BLaER1 (cell line): Measurements from ENCODE around the gene ADGRD1.

Source experiments
- H3K27ac ChIP-seq: shearing (Covaris generic); formaldehyde crosslinking; 2 replicates; pipeline ENCODE4 v1.8.1; 2022
- H3K27me3 ChIP-seq: shearing (Covaris generic); formaldehyde crosslinking; 2 replicates; pipeline ENCODE4 v1.8.1; 2022
- H3K36me3 ChIP-seq: shearing (Covaris generic); formaldehyde crosslinking; 2 replicates; pipeline ENCODE4 v1.8.1; 2022
- H3K4me1 ChIP-seq: shearing (Covaris generic); formaldehyde crosslinking; 2 replicates; pipeline ENCODE4 v1.8.1; 2022
- H3K4me2 ChIP-seq: shearing (Covaris generic); formaldehyde crosslinking; 2 replicates; pipeline ENCODE4 v1.8.1; 2022
- H3K4me3 ChIP-seq: shearing (Covaris generic); formaldehyde crosslinking; 2 replicates; pipeline ENCODE4 v1.8.1; 2022
- H3K9ac ChIP-seq: shearing (Covaris generic); formaldehyde crosslinking; 2 replicates; pipeline ENCODE4 v1.8.1; 2022
- H3K9me3 ChIP-seq: shearing (Covaris generic); formaldehyde crosslinking; 2 replicates; pipeline ENCODE4 v1.8.1; 2022
- H4K20me1 ChIP-seq: shearing (Covaris generic); formaldehyde crosslinking; 2 replicates; pipeline ENCODE4 v1.8.1; 2022
- Cebpa-rat ChIP-seq: shearing (Covaris generic); IDR thresholded peaks from 2 replicates; pipeline ENCODE4 v1.8.1; 2022

Gene ADGRD1

DNA sequence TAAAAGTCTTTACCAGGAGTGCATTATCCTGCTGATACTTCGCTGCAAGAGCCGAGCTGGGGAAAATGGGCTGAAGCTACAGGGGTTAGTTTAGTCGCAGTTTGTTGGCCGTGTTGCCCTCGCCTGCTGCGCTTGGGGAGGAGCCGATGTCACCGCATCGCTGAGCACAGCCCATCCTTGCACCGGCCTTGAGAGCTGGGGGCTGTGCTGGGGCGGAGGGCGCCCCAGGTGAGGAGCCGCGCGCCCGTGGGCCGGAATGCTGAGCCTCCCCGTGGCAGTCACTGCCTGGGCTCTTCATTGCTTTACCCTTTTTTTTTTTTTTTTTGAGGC, 50.0 kb downstream of the ADGRD1 start:
- H3K9me3 ChIP-seq = peaks cover 13% of the 10 kb centered on the region; the same call in 1 of the 2 replicates
- TF ChIP-seq Cebpa-rat = no peak
- H3K36me3 ChIP-seq = peaks cover 9% of the 10 kb centered on the region; the same call in 1 of the 2 replicates
- H3K9ac ChIP-seq = peak overlapping the region; percentile 86
- H3K4me1 ChIP-seq = peaks cover 100% of the 10 kb centered on the region
- peak overlapping the region; percentile 98 for H3K27ac ChIP-seq
- peak overlapping the region; percentile 65 for H3K4me3 ChIP-seq
- H3K4me2 ChIP-seq = peak overlapping the region; percentile 99
- no peaks in the 10 kb centered on the region for H3K27me3 ChIP-seq
- H4K20me1 ChIP-seq = no peaks in the 10 kb centered on the region

DNA sequence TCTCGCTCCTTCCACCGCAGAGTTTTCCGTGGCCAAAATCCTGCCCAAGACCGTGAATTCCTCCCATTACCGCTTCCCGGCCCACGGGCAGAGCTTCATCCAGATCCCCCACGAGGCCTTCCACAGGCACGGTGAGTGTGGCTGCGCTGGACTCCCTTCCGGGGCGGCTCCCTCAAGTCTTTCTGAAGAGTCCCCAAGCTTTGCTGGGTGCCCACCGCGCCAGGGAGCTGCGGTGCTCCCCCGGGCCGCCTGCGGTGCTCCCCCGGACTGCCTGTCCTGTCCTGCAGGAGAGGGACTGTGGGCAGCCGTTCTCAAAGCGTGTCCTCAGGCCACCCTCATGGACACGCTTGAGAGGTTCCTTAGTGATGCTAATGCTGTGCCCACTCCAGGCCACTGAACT, 50.5 kb downstream of the ADGRD1 start:
- Histone ChIP-seq H3K27ac (peak overlapping the region; percentile 98), H4K20me1 (no peaks in the 10 kb centered on the region), H3K36me3 (peaks cover 14% of the 10 kb centered on the region; the same call in 1 of the 2 replicates), H3K27me3 (no peaks in the 10 kb centered on the region), H3K4me3 (peak overlapping the region; percentile 65), H3K4me2 (peak overlapping the region; percentile 99), H3K9me3 (peaks cover 9% of the 10 kb centered on the region; the same call in 1 of the 2 replicates), H3K4me1 (peaks cover 100% of the 10 kb centered on the region), H3K9ac (peak overlapping the region; percentile 86)
- no peak for TF ChIP-seq Cebpa-rat

DNA sequence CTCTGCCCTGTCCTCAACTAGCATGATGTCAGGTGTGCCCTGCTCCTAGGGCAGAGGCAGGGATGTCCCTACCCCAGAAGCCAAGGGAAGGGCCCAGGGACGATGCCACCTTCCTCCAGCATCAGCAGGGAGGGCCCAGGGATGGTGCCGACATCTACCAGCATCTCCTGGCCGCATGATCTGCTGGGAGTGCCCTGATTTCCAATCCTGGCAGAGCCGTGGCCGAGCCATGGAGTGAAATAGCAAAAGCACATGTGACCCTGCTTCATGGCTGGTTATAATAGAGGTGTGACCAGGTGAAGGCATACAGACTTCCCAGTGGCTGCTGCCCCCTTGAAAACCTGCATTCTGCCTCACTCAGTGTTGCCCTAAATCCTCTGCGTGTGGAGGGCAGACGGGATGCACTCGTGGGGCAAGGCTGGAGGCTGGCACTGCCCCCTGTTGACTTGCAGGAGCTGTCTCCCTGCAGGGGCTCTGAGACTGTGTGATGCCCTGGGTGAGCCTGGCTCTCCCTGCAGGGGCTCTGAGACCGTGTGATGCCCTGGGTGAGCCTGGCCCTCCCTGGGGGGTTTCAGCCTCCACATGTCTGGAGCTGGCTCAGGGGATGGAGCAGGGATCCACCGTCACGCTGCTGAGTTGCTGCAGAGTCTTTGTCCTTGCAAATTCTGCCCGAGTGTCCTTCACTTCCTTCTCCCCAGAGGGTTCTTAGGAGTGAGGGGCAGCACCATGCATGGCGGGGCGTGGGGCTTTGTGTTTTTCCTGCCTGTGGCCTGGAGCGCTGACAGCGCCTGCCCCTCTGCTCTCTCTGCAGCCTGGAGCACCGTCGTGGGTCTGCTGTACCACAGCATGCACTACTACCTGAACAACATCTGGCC, 51.7 kb downstream of the ADGRD1 start:
- no peaks in the 10 kb centered on the region for H3K9me3 ChIP-seq

DNA sequence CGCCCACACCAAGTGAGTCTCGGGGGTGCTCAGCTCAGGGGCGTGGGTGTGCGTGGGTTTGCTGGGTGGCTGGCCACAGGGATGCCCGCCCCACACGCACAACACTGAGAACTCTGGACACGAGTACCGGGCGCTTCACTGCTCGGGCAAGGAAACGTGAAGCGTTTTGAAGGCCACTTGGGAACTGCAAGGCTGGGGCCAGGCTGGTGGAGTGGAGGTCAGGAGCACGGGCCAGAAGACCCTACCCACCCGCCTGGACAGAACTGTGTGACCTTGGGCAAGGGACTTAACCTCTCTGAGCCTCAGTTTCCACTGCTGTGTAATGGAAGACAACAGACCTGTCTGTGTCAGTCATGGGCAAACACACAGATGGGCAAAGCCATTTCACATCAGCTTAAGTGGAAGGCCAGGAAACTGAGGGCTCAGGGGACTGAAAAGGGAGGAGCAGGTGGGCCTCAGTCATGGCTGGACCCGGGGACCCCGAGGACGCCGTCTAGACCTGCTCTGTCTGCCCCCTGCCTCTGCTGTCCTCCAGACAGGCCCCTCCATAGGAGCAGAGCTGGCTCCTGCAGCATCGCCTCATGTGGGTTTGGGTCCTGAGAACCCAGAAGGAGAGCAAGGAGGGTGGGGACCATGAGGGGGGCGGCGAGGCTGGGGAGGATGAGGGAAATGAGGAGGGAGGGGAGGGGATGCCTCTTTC, 52.5 kb downstream of the ADGRD1 start:
- Histone ChIP-seq H3K4me1 (peaks cover 97% of the 10 kb centered on the region), H3K4me2 (peak overlapping the region; percentile 99), H3K36me3 (peaks cover 24% of the 10 kb centered on the region; the same call in 1 of the 2 replicates), H3K27me3 (no peaks in the 10 kb centered on the region), H3K9me3 (no peaks in the 10 kb centered on the region), H3K27ac (0 out of 2 replicates have a peak overlapping the region, but pooled peaks have one; percentile 7), H4K20me1 (no peaks in the 10 kb centered on the region), H3K4me3 (peak overlapping the region; percentile 65; the same call in 1 of the 2 replicates), H3K9ac (peak overlapping the region; percentile 13; the same call in 1 of the 2 replicates)
- TF ChIP-seq Cebpa-rat = no peak

More for the DNA sequence above, 51.7 kb downstream of the ADGRD1 start:
- H3K4me2 ChIP-seq = peak overlapping the region; percentile 99
- H3K9ac ChIP-seq = peak overlapping the region; percentile 13; the same call in 1 of the 2 replicates
- peak overlapping the region; percentile 65 for H3K4me3 ChIP-seq
- H3K27ac ChIP-seq = peak overlapping the region; percentile 98; the same call in 1 of the 2 replicates
- H4K20me1 ChIP-seq = no peaks in the 10 kb centered on the region
- peaks cover 99% of the 10 kb centered on the region for H3K4me1 ChIP-seq
- H3K36me3 ChIP-seq = peaks cover 24% of the 10 kb centered on the region; the same call in 1 of the 2 replicates
- TF ChIP-seq Cebpa-rat = no peak
- no peaks in the 10 kb centered on the region for H3K27me3 ChIP-seq

DNA sequence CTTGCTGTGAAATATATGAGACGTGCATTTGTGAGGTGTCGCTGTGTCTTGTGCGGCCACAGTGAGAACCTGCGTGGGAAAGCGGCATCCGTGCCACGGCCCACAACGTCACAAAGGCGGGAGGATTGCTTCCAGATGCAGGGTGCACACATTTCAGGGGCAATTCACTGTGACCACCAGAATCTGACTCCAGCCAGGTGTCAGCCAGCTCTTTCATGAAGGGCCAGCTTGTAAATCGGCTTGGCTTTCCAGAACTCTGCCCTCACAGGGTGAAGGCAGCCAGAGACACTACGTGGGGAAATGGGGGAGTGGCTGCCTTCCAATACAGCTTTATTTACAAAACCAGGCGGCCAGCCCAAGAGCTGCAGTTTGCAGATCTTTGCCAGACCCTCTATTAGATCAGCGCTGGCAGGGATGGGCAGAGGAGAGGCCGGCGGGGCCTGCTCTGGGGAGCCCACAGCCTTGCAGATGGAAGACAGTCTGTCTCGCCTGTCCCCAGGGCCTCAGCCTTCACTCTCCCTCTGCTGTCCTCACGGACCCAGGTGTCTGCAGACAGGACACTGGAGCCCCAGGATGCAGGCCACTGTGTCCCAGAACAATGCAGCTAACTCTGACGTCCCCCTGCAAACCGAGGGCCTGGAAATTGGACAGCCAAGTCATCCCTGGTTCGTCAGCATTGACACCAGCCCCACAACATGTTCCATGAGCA, 53.5 kb downstream of the ADGRD1 start:
- Histone ChIP-seq H3K4me3 (no peak overlapping the region), H3K27ac (no peak overlapping the region), H4K20me1 (no peaks in the 10 kb centered on the region), H3K9me3 (no peaks in the 10 kb centered on the region), H3K27me3 (no peaks in the 10 kb centered on the region), H3K4me2 (peak overlapping the region; percentile 99), H3K4me1 (peaks cover 94% of the 10 kb centered on the region), H3K36me3 (peaks cover 29% of the 10 kb centered on the region; the same call in 1 of the 2 replicates), H3K9ac (no peak overlapping the region)
- TF ChIP-seq Cebpa-rat = no peak

DNA sequence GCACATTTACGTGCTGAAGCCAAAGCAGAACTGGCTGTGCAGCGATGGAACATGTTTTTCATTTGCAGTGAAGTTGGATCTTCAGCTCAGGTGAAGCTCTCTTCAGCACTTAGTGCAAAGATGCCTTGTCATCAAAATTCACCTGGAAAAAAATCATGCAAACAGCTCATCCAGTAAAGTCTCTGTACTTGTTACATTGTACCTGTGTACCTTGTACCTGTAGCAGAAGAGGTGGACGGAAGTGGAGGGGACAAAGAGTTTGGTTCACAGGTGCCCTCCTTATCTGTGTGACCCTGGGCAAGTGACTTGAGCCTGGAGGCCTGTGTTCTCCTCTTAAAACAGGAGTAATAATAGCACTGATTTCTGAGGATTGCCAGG, 54.0 kb downstream of the ADGRD1 start:
- Histone ChIP-seq H3K9ac (no peak overlapping the region), H3K27me3 (no peaks in the 10 kb centered on the region), H3K36me3 (peaks cover 33% of the 10 kb centered on the region), H3K27ac (no peak overlapping the region), H3K4me2 (peak overlapping the region; percentile 99), H3K4me1 (peaks cover 89% of the 10 kb centered on the region), H3K4me3 (no peak overlapping the region), H3K9me3 (no peaks in the 10 kb centered on the region), H4K20me1 (no peaks in the 10 kb centered on the region)
- no peak for TF ChIP-seq Cebpa-rat

DNA sequence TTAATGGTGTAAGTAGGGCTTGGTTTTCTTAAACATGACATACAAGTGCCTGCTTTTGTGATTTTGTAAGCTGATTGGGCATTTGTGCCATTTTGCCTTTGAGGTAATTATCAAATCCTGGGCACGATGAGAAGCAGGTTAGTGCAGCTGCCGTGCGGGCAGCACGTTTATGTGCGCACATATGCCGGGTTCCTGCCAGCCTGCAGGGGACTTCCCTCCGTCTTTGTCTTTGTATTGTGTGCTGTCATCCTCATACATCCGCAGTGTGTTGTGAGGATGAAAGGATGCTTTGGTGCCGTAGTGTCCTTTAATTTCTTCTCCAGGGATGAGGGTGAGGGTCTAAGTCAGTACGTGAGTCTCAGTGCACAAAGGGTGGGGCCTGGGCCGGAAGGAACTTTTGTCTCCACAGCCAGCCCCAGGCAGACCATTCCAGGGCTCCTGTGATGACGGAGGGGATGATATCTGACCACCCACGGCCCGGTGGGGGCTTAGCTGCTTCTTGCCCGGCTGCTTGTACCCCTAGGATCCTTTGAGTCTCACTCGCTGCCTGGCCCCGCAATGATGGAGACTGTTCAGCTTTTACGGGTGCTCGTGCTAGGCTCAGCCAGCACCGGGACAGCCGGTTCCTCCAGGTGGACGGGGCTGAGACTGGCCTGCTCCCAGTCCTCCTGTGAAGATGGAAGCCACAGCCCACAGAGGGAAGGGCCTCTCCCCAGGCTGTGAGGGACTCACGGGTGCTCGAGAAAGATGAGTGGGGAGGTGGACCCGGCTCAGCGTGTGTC, 54.6 kb downstream of the ADGRD1 start:
- Histone ChIP-seq H3K4me3 (no peak overlapping the region), H3K9ac (no peak overlapping the region), H3K9me3 (no peaks in the 10 kb centered on the region), H3K4me2 (0 out of 2 replicates have a peak overlapping the region, but pooled peaks have one; percentile 99), H3K4me1 (peaks cover 83% of the 10 kb centered on the region), H3K27me3 (no peaks in the 10 kb centered on the region), H4K20me1 (no peaks in the 10 kb centered on the region), H3K27ac (no peak overlapping the region), H3K36me3 (peaks cover 39% of the 10 kb centered on the region)
- no peak for TF ChIP-seq Cebpa-rat

DNA sequence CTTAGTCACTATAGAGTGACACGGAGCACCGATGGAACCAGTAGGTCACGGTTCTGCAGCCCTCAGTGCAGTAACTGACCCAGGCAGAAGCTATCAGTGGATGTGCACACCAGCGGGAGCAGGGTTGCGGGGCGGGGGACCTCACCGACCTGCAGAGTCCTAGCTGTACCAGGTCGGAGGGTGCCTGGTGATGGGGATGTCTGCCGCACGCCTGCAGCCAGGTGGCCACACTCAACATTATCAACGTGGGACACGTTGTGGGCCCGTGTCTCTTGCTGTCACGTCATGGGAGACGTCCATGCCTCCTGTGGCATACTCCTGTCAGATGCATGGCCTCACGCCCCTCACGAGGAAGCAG, 55.2 kb downstream of the ADGRD1 start:
- no peaks in the 10 kb centered on the region for H3K27me3 ChIP-seq
- no peak overlapping the region for H3K4me3 ChIP-seq
- no peaks in the 10 kb centered on the region for H3K9me3 ChIP-seq
- no peak overlapping the region for H3K27ac ChIP-seq
- no peak overlapping the region for H3K9ac ChIP-seq
- H3K4me1 ChIP-seq = peaks cover 77% of the 10 kb centered on the region
- peaks cover 45% of the 10 kb centered on the region for H3K36me3 ChIP-seq
- no peaks in the 10 kb centered on the region for H4K20me1 ChIP-seq
- TF ChIP-seq Cebpa-rat = no peak
- no peak overlapping the region for H3K4me2 ChIP-seq
